ENCODE results near the gene LPAR3.

- TF ChIP-seq POLR2A (IDR thresholded peaks at IDR 0.05; ENCODE audit: insufficient read depth in 1 of 2, low read depth in 2 of 2, low read length in 2 of 2) (no peak), ZNF782 (CRISPR knock-in tag; IDR thresholded peaks at IDR 0.05; ENCODE audit: borderline replicate concordance) (no peak), TAF1 (CRISPR knock-in tag; IDR thresholded peaks at IDR 0.05) (no peak), ZNF292 (CRISPR knock-in tag; IDR thresholded peaks at IDR 0.05; ENCODE audit: borderline replicate concordance, low read depth) (no peak), MNT (IDR thresholded peaks at IDR 0.05) (no peak)
- TF ChIP-seq, protein P1, sequence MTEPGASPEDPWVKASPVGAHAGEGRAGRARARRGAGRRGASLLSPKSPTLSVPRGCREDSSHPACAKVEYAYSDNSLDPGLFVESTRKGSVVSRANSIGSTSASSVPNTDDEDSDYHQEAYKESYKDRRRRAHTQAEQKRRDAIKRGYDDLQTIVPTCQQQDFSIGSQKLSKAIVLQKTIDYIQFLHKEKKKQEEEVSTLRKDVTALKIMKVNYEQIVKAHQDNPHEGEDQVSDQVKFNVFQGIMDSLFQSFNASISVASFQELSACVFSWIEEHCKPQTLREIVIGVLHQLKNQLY (CRISPR knock-in tag; IDR thresholded peaks at IDR 0.05), result no peak
- TF ChIP-seq, protein P2, sequence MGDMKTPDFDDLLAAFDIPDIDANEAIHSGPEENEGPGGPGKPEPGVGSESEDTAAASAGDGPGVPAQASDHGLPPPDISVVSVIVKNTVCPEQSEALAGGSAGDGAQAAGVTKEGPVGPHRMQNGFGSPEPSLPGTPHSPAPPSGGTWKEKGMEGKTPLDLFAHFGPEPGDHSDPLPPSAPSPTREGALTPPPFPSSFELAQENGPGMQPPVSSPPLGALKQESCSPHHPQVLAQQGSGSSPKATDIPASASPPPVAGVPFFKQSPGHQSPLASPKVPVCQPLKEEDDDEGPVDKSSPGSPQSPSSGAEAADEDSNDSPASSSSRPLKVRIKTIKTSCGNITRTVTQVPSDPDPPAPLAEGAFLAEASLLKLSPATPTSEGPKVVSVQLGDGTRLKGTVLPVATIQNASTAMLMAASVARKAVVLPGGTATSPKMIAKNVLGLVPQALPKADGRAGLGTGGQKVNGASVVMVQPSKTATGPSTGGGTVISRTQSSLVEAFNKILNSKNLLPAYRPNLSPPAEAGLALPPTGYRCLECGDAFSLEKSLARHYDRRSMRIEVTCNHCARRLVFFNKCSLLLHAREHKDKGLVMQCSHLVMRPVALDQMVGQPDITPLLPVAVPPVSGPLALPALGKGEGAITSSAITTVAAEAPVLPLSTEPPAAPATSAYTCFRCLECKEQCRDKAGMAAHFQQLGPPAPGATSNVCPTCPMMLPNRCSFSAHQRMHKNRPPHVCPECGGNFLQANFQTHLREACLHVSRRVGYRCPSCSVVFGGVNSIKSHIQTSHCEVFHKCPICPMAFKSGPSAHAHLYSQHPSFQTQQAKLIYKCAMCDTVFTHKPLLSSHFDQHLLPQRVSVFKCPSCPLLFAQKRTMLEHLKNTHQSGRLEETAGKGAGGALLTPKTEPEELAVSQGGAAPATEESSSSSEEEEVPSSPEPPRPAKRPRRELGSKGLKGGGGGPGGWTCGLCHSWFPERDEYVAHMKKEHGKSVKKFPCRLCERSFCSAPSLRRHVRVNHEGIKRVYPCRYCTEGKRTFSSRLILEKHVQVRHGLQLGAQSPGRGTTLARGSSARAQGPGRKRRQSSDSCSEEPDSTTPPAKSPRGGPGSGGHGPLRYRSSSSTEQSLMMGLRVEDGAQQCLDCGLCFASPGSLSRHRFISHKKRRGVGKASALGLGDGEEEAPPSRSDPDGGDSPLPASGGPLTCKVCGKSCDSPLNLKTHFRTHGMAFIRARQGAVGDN (CRISPR knock-in tag; IDR thresholded peaks at IDR 0.05), result no peak
These were observed 19.6 kb downstream of the LPAR3 start for GRCh38 chr1:84873366-84873765.

Measured in HepG2 (cell line).